Measurements from ENCODE around the gene ELF5. TPM values are rescaled to one million over a fixed set of nuclear protein-coding genes. Genes with fewer than 3 reads are reported as not detected.
A peak's percentile ranks its signal among the peaks of the same experiment; 100 is the strongest.

ELF5 gene
- polyA plus RNA-seq, 3 donors from 2014 or later: not detected

GRCh38 chr11:34495239-34495723, 18.3 kb downstream of the ELF5 start:
- Mint-ChIP-seq H3K27ac (no peak overlapping the region), H3K27me3 (ENCODE audit: low read depth in 3 of 3) (peaks cover 2 to 7% (median 3%) of the 10 kb centered on the region in 3 donors), H3K4me1 (no peaks in the 10 kb centered on the region), H3K9me3 (no peaks in the 10 kb centered on the region), H3K4me3 (no peak overlapping the region), H3K36me3 (no peaks in the 10 kb centered on the region)
- DNase-seq: no peak

- no peak for DNase-seq
- H3K27me3 Mint-ChIP-seq (ENCODE audit: low read depth in 3 of 3): peaks cover 0 to 7% (median 5%) of the 10 kb centered on the region in 3 donors
- H3K36me3 Mint-ChIP-seq: no peaks in the 10 kb centered on the region
- no peak overlapping the region for H3K4me3 Mint-ChIP-seq
- no peak overlapping the region for H3K27ac Mint-ChIP-seq
- no peaks in the 10 kb centered on the region for H3K4me1 Mint-ChIP-seq
- H3K9me3 Mint-ChIP-seq: no peaks in the 10 kb centered on the region
Measured at GRCh38 chr11:34493926-34494595, 19.5 kb downstream of the ELF5 start.

GRCh38 chr11:34493468-34493867, 20.1 kb downstream of the ELF5 start:
- Mint-ChIP-seq H3K4me3 (no peak overlapping the region), H3K9me3 (no peaks in the 10 kb centered on the region), H3K27me3 (ENCODE audit: low read depth in 3 of 3) (peaks cover 0 to 7% (median 5%) of the 10 kb centered on the region in 3 donors), H3K4me1 (no peaks in the 10 kb centered on the region), H3K27ac (no peak overlapping the region), H3K36me3 (no peaks in the 10 kb centered on the region)
- no peak for DNase-seq

DNA sequence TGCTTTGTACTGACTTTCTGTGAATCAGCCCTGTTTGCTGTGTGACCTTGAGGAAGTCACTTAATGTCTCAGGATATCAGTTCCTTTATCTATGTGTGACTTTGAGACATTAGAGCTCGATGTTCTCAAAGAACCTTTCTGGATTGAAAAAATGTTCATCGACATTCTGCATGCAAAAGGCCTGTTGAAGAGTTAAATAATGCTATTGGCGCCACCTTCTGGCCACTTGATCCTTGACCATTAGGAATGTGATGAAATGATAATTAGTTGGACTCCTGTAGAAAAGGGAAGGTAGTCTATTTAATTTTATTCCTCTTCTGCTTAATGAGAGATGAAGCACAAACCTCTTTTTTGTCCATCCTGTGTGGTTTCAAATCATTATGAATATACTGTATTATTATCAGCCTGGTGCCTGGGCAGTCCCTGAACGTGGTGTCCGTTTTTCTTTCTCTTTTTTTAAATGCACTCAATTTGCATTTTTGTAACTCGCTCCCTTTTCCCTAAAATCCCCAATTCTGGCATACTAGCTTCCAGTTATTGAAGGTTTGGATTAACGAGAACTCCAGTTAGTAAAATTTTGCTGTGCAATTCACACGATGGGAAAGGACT, 20.7 kb downstream of the ELF5 start:
- no peaks in the 10 kb centered on the region for H3K4me1 Mint-ChIP-seq
- peaks cover 0 to 7% (median 5%) of the 10 kb centered on the region in 3 donors for H3K27me3 Mint-ChIP-seq (ENCODE audit: low read depth in 3 of 3)
- H3K4me3 Mint-ChIP-seq: no peak overlapping the region
- no peaks in the 10 kb centered on the region for H3K36me3 Mint-ChIP-seq
- no peaks in the 10 kb centered on the region for H3K9me3 Mint-ChIP-seq
- DNase-seq: peak; percentile 13 to 32 (median 24)
- no peak overlapping the region for H3K27ac Mint-ChIP-seq

DNA sequence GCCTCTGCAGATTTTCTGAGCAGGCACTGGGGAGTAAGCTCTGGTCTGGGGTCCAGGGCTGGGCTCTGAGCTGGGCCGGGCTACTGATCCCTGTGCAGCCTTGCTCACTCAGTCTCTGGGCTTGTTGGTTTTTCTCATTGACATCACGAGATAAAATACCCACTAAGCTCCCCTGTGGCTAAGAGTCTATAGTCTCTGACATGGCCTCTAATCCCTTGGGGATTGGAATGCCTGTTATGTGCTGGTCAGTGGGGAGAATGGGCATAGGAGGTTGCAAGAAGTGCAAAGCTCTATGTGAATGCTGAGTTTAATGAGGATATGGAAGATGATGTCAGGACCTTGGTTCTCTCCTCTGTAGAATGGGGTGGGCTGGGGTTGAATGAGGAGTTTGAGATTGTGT, 23.3 kb downstream of the ELF5 start:
- H3K27me3 Mint-ChIP-seq (ENCODE audit: low read depth in 3 of 3): peaks cover 0 to 7% (median 6%) of the 10 kb centered on the region in 3 donors
- no peak for DNase-seq
- H3K9me3 Mint-ChIP-seq: no peaks in the 10 kb centered on the region
- no peak overlapping the region for H3K27ac Mint-ChIP-seq
- H3K36me3 Mint-ChIP-seq: no peaks in the 10 kb centered on the region
- no peaks in the 10 kb centered on the region for H3K4me1 Mint-ChIP-seq
- H3K4me3 Mint-ChIP-seq: no peak overlapping the region

DNA sequence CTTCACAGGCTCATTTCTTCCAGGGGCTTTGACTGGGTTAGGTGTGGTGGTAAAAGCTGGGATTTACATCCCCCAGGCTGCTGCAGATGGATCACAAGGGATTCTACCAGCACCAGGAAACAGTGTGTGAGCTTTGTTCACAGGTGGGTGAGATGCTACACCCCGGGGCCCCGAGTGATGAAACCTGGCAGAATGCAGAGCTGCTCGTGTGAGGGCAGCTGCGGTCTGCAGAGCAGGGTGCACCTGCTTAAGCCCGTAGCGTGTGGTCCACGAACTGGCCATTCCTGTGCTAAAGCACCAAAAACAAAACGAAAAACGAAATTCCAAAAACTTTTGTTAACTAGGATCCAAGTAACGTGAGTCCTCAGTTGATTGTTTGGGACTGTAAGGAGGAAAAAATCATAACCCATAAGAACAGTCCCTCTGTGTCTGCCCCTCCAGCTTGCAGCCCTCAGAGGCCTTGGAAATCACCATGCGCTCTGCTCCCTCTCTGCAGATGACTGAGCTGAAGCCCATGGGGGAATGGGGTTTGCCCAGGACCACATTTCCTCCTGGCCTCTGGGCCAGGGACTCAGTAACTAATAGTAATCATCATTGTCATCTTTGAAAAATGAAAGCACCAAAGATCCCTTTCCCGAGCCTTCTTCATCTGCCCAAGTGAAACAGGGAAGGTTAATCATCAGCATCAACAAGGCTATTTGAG, 24.6 kb downstream of the ELF5 start:
- Mint-ChIP-seq H3K27me3 (ENCODE audit: low read depth in 3 of 3) (peaks cover 0 to 6% (median 0%) of the 10 kb centered on the region in 3 donors), H3K27ac (no peak overlapping the region), H3K9me3 (no peaks in the 10 kb centered on the region), H3K36me3 (no peaks in the 10 kb centered on the region), H3K4me3 (no peak overlapping the region), H3K4me1 (no peaks in the 10 kb centered on the region)
- no peak for DNase-seq

DNA sequence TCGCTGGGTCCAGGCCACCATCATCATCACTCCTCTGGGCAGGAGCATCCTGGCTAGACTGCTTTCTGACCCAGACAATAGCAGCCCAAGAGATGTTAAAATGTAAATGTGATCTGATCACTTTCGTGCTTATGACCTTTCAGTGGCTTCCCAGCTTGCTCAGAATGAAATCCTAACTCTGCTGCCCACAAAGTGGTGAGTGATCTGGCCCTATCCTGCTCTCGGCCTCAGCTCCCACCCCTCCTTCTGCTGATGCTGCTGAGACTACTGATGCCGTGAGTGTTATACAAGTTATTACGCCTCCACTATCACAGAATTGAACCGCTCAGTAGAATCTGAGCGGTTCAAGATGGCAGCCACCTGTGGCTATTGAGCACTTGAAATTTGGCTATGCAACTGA, 26.2 kb downstream of the ELF5 start:
- no peaks in the 10 kb centered on the region for H3K4me1 Mint-ChIP-seq
- no peaks in the 10 kb centered on the region for H3K36me3 Mint-ChIP-seq
- no peaks in the 10 kb centered on the region for H3K9me3 Mint-ChIP-seq
- no peak for DNase-seq
- no peak overlapping the region for H3K27ac Mint-ChIP-seq
- H3K27me3 Mint-ChIP-seq (ENCODE audit: low read depth in 3 of 3): peaks cover 0 to 3% (median 0%) of the 10 kb centered on the region in 3 donors
- no peak overlapping the region for H3K4me3 Mint-ChIP-seq

DNA sequence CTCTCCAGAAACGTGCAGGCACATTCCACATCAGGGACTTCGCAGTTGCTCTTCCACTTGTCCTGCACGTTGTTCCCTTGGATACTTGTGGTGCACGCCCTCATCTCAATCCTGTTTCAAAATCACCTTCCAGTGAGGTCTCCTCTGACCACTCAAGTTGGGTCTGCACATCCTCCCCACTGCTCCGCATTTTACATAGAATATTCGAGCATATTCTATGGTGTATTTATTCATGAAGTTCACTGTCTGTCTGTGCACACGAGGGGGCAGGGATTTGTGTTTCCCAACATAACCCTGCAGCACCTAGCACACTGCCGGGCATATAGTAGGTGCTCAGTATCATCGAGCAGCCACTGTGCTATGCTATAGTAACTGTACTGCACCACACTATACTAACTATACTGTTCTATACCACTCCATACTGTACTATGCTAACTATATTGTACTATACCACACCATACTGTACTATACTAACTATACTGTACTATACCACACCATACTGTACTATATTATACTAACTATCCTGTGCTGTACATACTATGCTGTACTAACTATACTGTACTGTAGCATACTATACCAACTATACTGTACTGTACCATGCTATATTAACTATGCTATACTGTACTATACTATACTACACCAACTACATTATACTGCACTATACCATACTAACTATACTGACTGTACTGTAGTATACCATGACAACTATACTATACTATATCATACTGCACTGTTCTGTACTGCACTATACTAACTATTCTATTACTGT, 30.3 kb downstream of the ELF5 start:
- DNase-seq: no peak
- Mint-ChIP-seq H3K36me3 (no peaks in the 10 kb centered on the region), H3K27ac (no peak overlapping the region), H3K27me3 (ENCODE audit: low read depth in 3 of 3) (peaks cover 0 to 6% (median 1%) of the 10 kb centered on the region in 3 donors), H3K4me3 (no peak overlapping the region), H3K9me3 (no peaks in the 10 kb centered on the region), H3K4me1 (no peaks in the 10 kb centered on the region)

- Mint-ChIP-seq H3K9me3 (no peaks in the 10 kb centered on the region), H3K36me3 (no peaks in the 10 kb centered on the region), H3K27ac (no peak overlapping the region), H3K4me3 (no peak overlapping the region), H3K4me1 (no peaks in the 10 kb centered on the region), H3K27me3 (ENCODE audit: low read depth in 3 of 3) (peaks cover 0 to 6% (median 2%) of the 10 kb centered on the region in 3 donors)
- DNase-seq: no peak
Measured at GRCh38 chr11:34481307-34481706, 32.3 kb downstream of the ELF5 start.

DNA sequence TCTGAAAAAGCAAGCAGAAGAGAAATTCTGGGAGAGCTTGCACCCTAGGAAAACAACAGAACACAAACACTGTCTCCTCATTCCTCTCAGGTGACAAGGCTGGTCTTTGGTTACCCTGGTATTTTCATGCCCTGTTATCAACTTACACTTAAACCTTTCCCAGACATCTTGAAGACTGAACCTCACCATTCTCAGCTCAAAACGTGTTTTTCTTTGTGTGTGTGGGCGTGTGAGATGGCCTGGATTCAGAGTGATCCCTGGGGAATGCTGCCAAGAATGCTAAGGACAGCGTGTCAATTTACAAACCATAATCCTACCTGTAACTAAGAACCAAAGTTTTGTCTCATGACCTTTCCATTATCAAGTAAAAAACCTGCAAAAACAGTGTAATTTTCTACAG, 33.3 kb downstream of the ELF5 start:
- DNase-seq: no peak
- no peak overlapping the region for H3K27ac Mint-ChIP-seq
- H3K36me3 Mint-ChIP-seq: no peaks in the 10 kb centered on the region
- H3K9me3 Mint-ChIP-seq: no peaks in the 10 kb centered on the region
- H3K4me1 Mint-ChIP-seq: no peaks in the 10 kb centered on the region
- H3K27me3 Mint-ChIP-seq (ENCODE audit: low read depth in 3 of 3): peaks cover 0 to 4% (median 2%) of the 10 kb centered on the region in 3 donors
- no peak overlapping the region for H3K4me3 Mint-ChIP-seq

- no peaks in the 10 kb centered on the region for H3K4me1 Mint-ChIP-seq
- H3K9me3 Mint-ChIP-seq: no peaks in the 10 kb centered on the region
- peaks cover 0 to 7% (median under 1%) of the 10 kb centered on the region in 3 donors for H3K36me3 Mint-ChIP-seq
- no peak for DNase-seq
- H3K4me3 Mint-ChIP-seq: no peak overlapping the region
- peaks cover 0 to 4% (median 2%) of the 10 kb centered on the region in 3 donors for H3K27me3 Mint-ChIP-seq (ENCODE audit: low read depth in 3 of 3)
- no peak overlapping the region for H3K27ac Mint-ChIP-seq
Measured at GRCh38 chr11:34478845-34479663, 34.5 kb downstream of the ELF5 start.

- no peak overlapping the region for H3K27ac Mint-ChIP-seq
- no peaks in the 10 kb centered on the region for H3K4me1 Mint-ChIP-seq
- H3K9me3 Mint-ChIP-seq: no peaks in the 10 kb centered on the region
- H3K36me3 Mint-ChIP-seq: peaks cover 7 to 26% (median 10%) of the 10 kb centered on the region in 3 donors
- no peak overlapping the region for H3K4me3 Mint-ChIP-seq
- DNase-seq: no peak
- peaks cover 0 to 4% (median 2%) of the 10 kb centered on the region in 3 donors for H3K27me3 Mint-ChIP-seq (ENCODE audit: low read depth in 3 of 3)
Measured at GRCh38 chr11:34476849-34477248, 36.7 kb downstream of the ELF5 start.

DNA sequence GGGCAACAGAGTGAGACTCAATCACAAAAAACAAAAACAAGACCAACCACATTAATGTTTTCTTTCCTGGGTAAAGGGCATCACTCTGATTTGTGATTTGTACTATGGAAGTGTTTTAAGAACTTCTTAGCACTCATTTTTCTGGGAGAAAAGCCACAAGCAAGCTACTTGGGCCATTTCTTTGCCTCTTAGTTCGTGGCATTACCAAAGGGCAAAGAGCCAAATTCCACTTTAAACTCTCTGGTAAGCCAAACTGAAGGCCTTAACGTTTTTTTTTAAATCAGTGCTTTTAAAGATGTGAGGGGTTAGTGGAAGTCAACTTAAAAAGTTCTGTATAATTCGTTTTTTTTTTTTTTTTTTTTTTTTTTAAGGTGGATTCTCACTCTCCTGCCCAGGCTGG, 37.9 kb downstream of the ELF5 start:
- Mint-ChIP-seq H3K9me3 (no peaks in the 10 kb centered on the region), H3K36me3 (peaks cover 15 to 37% (median 15%) of the 10 kb centered on the region in 3 donors), H3K27ac (no peak overlapping the region), H3K4me1 (no peaks in the 10 kb centered on the region), H3K4me3 (no peak overlapping the region), H3K27me3 (ENCODE audit: low read depth in 3 of 3) (peaks cover 0 to 3% (median 2%) of the 10 kb centered on the region in 3 donors)
- DNase-seq: no peak
